ENCODE data around the gene EHD2. TPM values are rescaled to one million over a fixed set of nuclear protein-coding genes. Genes with fewer than 3 reads are reported as not detected.
"Not testable (repeated sequence)": the region's sequence is repeated elsewhere in the genome, so short reads cannot be mapped to it uniquely, and the experiment has no call there.

EHD2 gene
- total RNA-seq = 0.49 and 1.2 TPM in 2 replicates

- Mint-ChIP-seq H3K36me3 (ENCODE audit: low read depth) (no peaks in the 10 kb centered on the region), H3K9me3 (no peaks in the 10 kb centered on the region), H3K27ac (peak within 1 kb of the TSS; percentile 8), H3K27me3 (peaks cover 23% of the 10 kb centered on the region), H3K4me3 (peak within 1 kb of the TSS; percentile 56), H3K4me1 (peaks cover 2% of the 10 kb centered on the region)
- DNase-seq = peak; percentile 85
- intact Hi-C loops (cut with micrococcal nuclease) = loop anchor here (1.0 kb wide), 2 partner anchors 30 to 75 kb away; no protein-coding TSS in a partner anchor
Observed at GRCh38 chr19:47713046-47714021, at the start of gene EHD2. Gene EHD2 (plus strand): TSS chr19:47713422. CDS start chr19:47716613, 3,191 bp downstream.

GRCh38 chr19:47663435-47663910 lies 49.7 kb upstream of the EHD2 start:
- no peak for DNase-seq
- intact Hi-C loops (cut with micrococcal nuclease) = no loop called here
- Mint-ChIP-seq H3K4me1 (no peaks in the 10 kb centered on the region), H3K9me3 (no peaks in the 10 kb centered on the region), H3K27me3 (no peaks in the 10 kb centered on the region), H3K36me3 (ENCODE audit: low read depth) (no peaks in the 10 kb centered on the region), H3K4me3 (no peak overlapping the region), H3K27ac (no peak overlapping the region)

GRCh38 chr19:47663911-47664771 lies 49.1 kb upstream of the EHD2 start:
- Mint-ChIP-seq H3K27me3 (no peaks in the 10 kb centered on the region), H3K9me3 (no peaks in the 10 kb centered on the region), H3K36me3 (ENCODE audit: low read depth) (no peaks in the 10 kb centered on the region), H3K4me1 (no peaks in the 10 kb centered on the region), H3K4me3 (no peak overlapping the region), H3K27ac (no peak overlapping the region)
- no peak for DNase-seq
- intact Hi-C loops (cut with micrococcal nuclease) = no loop called here

GRCh38 chr19:47668556-47668955 lies 44.7 kb upstream of the EHD2 start:
- DNase-seq; H3K9me3 Mint-ChIP-seq; H3K27me3 Mint-ChIP-seq; intact Hi-C loops (cut with micrococcal nuclease); H3K4me1 Mint-ChIP-seq; H3K4me3 Mint-ChIP-seq; H3K27ac Mint-ChIP-seq: not testable (repeated sequence)
- peaks cover 14% of the 10 kb centered on the region for H3K36me3 Mint-ChIP-seq (ENCODE audit: low read depth)

GRCh38 chr19:47670736-47671135 lies 42.5 kb upstream of the EHD2 start:
- peaks cover 3% of the 10 kb centered on the region for H3K4me1 Mint-ChIP-seq
- H3K36me3 Mint-ChIP-seq (ENCODE audit: low read depth) = peaks cover 20% of the 10 kb centered on the region
- no peak overlapping the region for H3K4me3 Mint-ChIP-seq
- no peaks in the 10 kb centered on the region for H3K27me3 Mint-ChIP-seq
- no peak overlapping the region for H3K27ac Mint-ChIP-seq
- intact Hi-C loops (cut with micrococcal nuclease) = no loop called here
- H3K9me3 Mint-ChIP-seq = no peaks in the 10 kb centered on the region
- DNase-seq = no peak

GRCh38 chr19:47671499-47671898 lies 41.7 kb upstream of the EHD2 start:
- DNase-seq = no peak
- H3K36me3 Mint-ChIP-seq (ENCODE audit: low read depth) = peaks cover 21% of the 10 kb centered on the region
- no peak overlapping the region for H3K4me3 Mint-ChIP-seq
- no peak overlapping the region for H3K27ac Mint-ChIP-seq
- peaks cover 3% of the 10 kb centered on the region for H3K4me1 Mint-ChIP-seq
- H3K27me3 Mint-ChIP-seq = no peaks in the 10 kb centered on the region
- H3K9me3 Mint-ChIP-seq = no peaks in the 10 kb centered on the region
- intact Hi-C loops (cut with micrococcal nuclease) = no loop called here

- H3K4me1 Mint-ChIP-seq = peaks cover 3% of the 10 kb centered on the region
- intact Hi-C loops (cut with micrococcal nuclease) = no loop called here
- no peak for DNase-seq
- H3K9me3 Mint-ChIP-seq = no peaks in the 10 kb centered on the region
- H3K36me3 Mint-ChIP-seq (ENCODE audit: low read depth) = peaks cover 29% of the 10 kb centered on the region
- H3K27ac Mint-ChIP-seq = no peak overlapping the region
- H3K27me3 Mint-ChIP-seq = no peaks in the 10 kb centered on the region
- no peak overlapping the region for H3K4me3 Mint-ChIP-seq
Observed at GRCh38 chr19:47673426-47673825, 39.8 kb upstream of the EHD2 start.

- Mint-ChIP-seq H3K4me1 (peaks cover 3% of the 10 kb centered on the region), H3K27ac (no peak overlapping the region), H3K36me3 (ENCODE audit: low read depth) (peaks cover 31% of the 10 kb centered on the region), H3K27me3 (no peaks in the 10 kb centered on the region), H3K9me3 (no peaks in the 10 kb centered on the region), H3K4me3 (no peak overlapping the region)
- DNase-seq = no peak
- intact Hi-C loops (cut with micrococcal nuclease) = no loop called here
Observed at GRCh38 chr19:47674548-47674947, 38.7 kb upstream of the EHD2 start.

- Mint-ChIP-seq H3K27me3 (no peaks in the 10 kb centered on the region), H3K27ac (no peak overlapping the region), H3K4me3 (no peak overlapping the region), H3K9me3 (no peaks in the 10 kb centered on the region), H3K36me3 (ENCODE audit: low read depth) (peaks cover 27% of the 10 kb centered on the region), H3K4me1 (peaks cover under 1% of the 10 kb centered on the region)
- no peak for DNase-seq
- intact Hi-C loops (cut with micrococcal nuclease) = no loop called here
Observed at GRCh38 chr19:47675271-47675670, 38.0 kb upstream of the EHD2 start.

GRCh38 chr19:47675859-47676258 lies 37.4 kb upstream of the EHD2 start:
- H3K4me3 Mint-ChIP-seq = no peak overlapping the region
- DNase-seq = no peak
- intact Hi-C loops (cut with micrococcal nuclease) = no loop called here
- H3K4me1 Mint-ChIP-seq = no peaks in the 10 kb centered on the region
- H3K27me3 Mint-ChIP-seq = no peaks in the 10 kb centered on the region
- H3K9me3 Mint-ChIP-seq = no peaks in the 10 kb centered on the region
- no peak overlapping the region for H3K27ac Mint-ChIP-seq
- H3K36me3 Mint-ChIP-seq (ENCODE audit: low read depth) = peaks cover 23% of the 10 kb centered on the region

- H3K36me3 Mint-ChIP-seq (ENCODE audit: low read depth) = peaks cover 22% of the 10 kb centered on the region
- intact Hi-C loops (cut with micrococcal nuclease) = no loop called here
- no peak for DNase-seq
- H3K27me3 Mint-ChIP-seq = no peaks in the 10 kb centered on the region
- H3K4me3 Mint-ChIP-seq = no peak overlapping the region
- no peak overlapping the region for H3K27ac Mint-ChIP-seq
- H3K4me1 Mint-ChIP-seq = no peaks in the 10 kb centered on the region
- H3K9me3 Mint-ChIP-seq = no peaks in the 10 kb centered on the region
Observed at GRCh38 chr19:47676811-47677210, 36.4 kb upstream of the EHD2 start.

GRCh38 chr19:47679251-47679900 lies 33.8 kb upstream of the EHD2 start:
- DNase-seq = no peak
- Mint-ChIP-seq H3K9me3 (no peaks in the 10 kb centered on the region), H3K27me3 (no peaks in the 10 kb centered on the region), H3K4me1 (no peaks in the 10 kb centered on the region), H3K4me3 (no peak overlapping the region), H3K27ac (no peak overlapping the region), H3K36me3 (ENCODE audit: low read depth) (peaks cover 22% of the 10 kb centered on the region)
- intact Hi-C loops (cut with micrococcal nuclease) = no loop called here

- DNase-seq = no peak
- no peaks in the 10 kb centered on the region for H3K9me3 Mint-ChIP-seq
- H3K4me3 Mint-ChIP-seq = no peak overlapping the region
- H3K27ac Mint-ChIP-seq = no peak overlapping the region
- H3K4me1 Mint-ChIP-seq = no peaks in the 10 kb centered on the region
- H3K27me3 Mint-ChIP-seq = no peaks in the 10 kb centered on the region
- intact Hi-C loops (cut with micrococcal nuclease) = no loop called here
- H3K36me3 Mint-ChIP-seq (ENCODE audit: low read depth) = peaks cover 18% of the 10 kb centered on the region
Observed at GRCh38 chr19:47679922-47680857, 33.0 kb upstream of the EHD2 start.
